Body of pancreas (tissue), 4 donors: ENCODE results near the gene FBXO21. TPM values are rescaled to one million over a fixed set of nuclear protein-coding genes. Genes with fewer than 3 reads are reported as not detected.

ENCODE experiments used
- ATAC-seq: fragments of 150-250 bp; one replicate; pipeline ENCODE4 v1.9.1; 2016
- DNase-seq, 4 donors: peaks; one replicate each; pipeline ENCODE4 v3.0.0-alpha.2; 2019
- H3K27ac ChIP-seq, 4 donors: fragments of 200-600 bp; sonication (generic); 1 replicate in 3 of 4; 2 replicates in 1 of 4; pipeline versions ENCODE4 v1.5.1 to v1.6.1; 2016 to 2019; ENCODE audit warnings: mild to moderate bottlenecking in 1 of 4, mixed read lengths in 1 of 4, moderate library complexity in 1 of 4
- H3K27me3 ChIP-seq, 2 donors: fragments of 200-600 bp; sonication (generic); one replicate each; pipeline ENCODE4 v1.6.0; 2016; ENCODE audit warnings: mild to moderate bottlenecking in 1 of 2
- H3K36me3 ChIP-seq, 2 donors: fragments of 200-600 bp; sonication (generic); replicated peaks in 1 of 2; 2 replicates each; pipeline ENCODE4 v1.5.1; 2016; ENCODE audit warnings: low read depth in 2 of 2; ENCODE audit not compliant: insufficient read depth in 1 of 2
- H3K4me1 ChIP-seq: fragments of 200-600 bp; sonication (generic); one replicate; pipeline ENCODE4 v1.6.0; 2016
- H3K4me3 ChIP-seq, 2 donors: fragments of 200-600 bp; sonication (generic); 1 replicate in 1 of 2; 2 replicates in 1 of 2; pipeline ENCODE4 v1.5.1; 2016 to 2019
- H3K9me3 ChIP-seq, 3 donors: fragments of 200-600 bp; sonication (generic); 1 replicate in 2 of 3; 2 replicates in 1 of 3; pipeline ENCODE4 v1.5.1; 2016
- POLR2A ChIP-seq, 3 donors: fragments of 450-650 bp; IDR thresholded peaks; one replicate each; pipeline ENCODE4 v1.6.1; 2016; ENCODE audit warnings: antibody characterized with exemption in 3 of 3, mild to moderate bottlenecking in 2 of 3
- WGBS, 2 donors: methylation state at CpG; one replicate each; pipeline ENCODE4 v1.1.5; 2017; 5-methylcytosine and 5-hydroxymethylcytosine counted together
- intact Hi-C: fragments of 100-400 bp; cut with DNase I; formaldehyde crosslinking; loops from one replicate; pipeline ENCODE4 v1.15.1; 2023
- total RNA-seq, 2 donors: library from RNA; depleted of rRNA; stranded (reverse); fragments of >200 nt; gene quantifications; one replicate each; pipeline ENCODE4 v1.1.0, GENCODE V29; 2016
- TF ChIP-seq, protein P1 (sequence below), 7 experiments: fragments of 450-650 bp in 4 of 7; fragments of 200-600 bp in 3 of 7; sonication (generic) in 3 of 7; IDR thresholded peaks; one replicate each; pipeline ENCODE4 v1.5.1; 2016 to 2019; ENCODE audit warnings: antibody characterized with exemption in 7 of 7

Gene FBXO21
- total RNA-seq, 2 donors from 2014 or later, result 43.6 to 76.5 TPM

GRCh38 chr12:117178745-117179144, 11.5 kb downstream of the FBXO21 start:
- Histone ChIP-seq H3K4me1 (no peaks in the 10 kb centered on the region), H3K27ac (no peak overlapping the region), H3K36me3 (peaks cover 0 to 19% of the 10 kb centered on the region in 2 donors), H3K27me3 (no peaks in the 10 kb centered on the region), H3K4me3 (no peak overlapping the region), H3K9me3 (no peaks in the 10 kb centered on the region)
- 86 to 92% methylated on average over 2 of the region's 2 CpGs for WGBS, 2 donors
- intact Hi-C loops, result no loop called here
- no peak for DNase-seq
- ATAC-seq, result no peak
- TF ChIP-seq, protein P1, sequence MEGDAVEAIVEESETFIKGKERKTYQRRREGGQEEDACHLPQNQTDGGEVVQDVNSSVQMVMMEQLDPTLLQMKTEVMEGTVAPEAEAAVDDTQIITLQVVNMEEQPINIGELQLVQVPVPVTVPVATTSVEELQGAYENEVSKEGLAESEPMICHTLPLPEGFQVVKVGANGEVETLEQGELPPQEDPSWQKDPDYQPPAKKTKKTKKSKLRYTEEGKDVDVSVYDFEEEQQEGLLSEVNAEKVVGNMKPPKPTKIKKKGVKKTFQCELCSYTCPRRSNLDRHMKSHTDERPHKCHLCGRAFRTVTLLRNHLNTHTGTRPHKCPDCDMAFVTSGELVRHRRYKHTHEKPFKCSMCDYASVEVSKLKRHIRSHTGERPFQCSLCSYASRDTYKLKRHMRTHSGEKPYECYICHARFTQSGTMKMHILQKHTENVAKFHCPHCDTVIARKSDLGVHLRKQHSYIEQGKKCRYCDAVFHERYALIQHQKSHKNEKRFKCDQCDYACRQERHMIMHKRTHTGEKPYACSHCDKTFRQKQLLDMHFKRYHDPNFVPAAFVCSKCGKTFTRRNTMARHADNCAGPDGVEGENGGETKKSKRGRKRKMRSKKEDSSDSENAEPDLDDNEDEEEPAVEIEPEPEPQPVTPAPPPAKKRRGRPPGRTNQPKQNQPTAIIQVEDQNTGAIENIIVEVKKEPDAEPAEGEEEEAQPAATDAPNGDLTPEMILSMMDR (IDR thresholded peaks at IDR 0.05), result no peak
- TF ChIP-seq POLR2A (IDR thresholded peaks at IDR 0.05), result no peak

GRCh38 chr12:117178301-117178700, 12.0 kb downstream of the FBXO21 start:
- intact Hi-C loops, result no loop called here
- no peak for TF ChIP-seq POLR2A (IDR thresholded peaks at IDR 0.05)
- TF ChIP-seq, protein P1 (IDR thresholded peaks at IDR 0.05), result no peak
- WGBS, 2 donors, result 87 to 96% methylated on average over 10 of the region's 10 CpGs
- Histone ChIP-seq H3K4me3 (no peak overlapping the region), H3K9me3 (no peaks in the 10 kb centered on the region), H3K4me1 (no peaks in the 10 kb centered on the region), H3K27me3 (no peaks in the 10 kb centered on the region), H3K36me3 (peaks cover 0 to 19% of the 10 kb centered on the region in 2 donors), H3K27ac (no peak overlapping the region)
- ATAC-seq (no peak), DNase-seq (no peak)

DNA sequence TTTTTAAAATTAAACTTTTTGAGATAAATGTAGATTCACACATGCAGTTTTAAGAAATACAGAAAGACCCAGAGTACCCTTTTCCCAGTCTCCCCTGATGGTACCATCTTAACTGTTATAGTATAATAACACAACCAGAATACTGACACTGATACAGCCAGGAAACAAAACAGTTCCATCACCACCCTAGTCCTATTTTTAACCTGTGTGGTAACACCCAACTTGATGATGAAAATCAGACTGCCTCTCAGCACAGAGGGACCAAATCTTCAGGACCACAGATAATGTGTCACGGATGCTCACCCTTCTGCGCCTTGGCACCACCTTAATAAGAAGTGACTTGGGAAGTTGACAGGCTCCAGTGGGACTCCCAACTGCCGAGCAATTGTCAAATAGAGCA, 18.1 kb downstream of the FBXO21 start:
- ATAC-seq (no peak), DNase-seq (no peak)
- Histone ChIP-seq H3K36me3 (peaks cover 0 to 19% of the 10 kb centered on the region in 2 donors), H3K27me3 (no peaks in the 10 kb centered on the region), H3K4me3 (no peak overlapping the region), H3K27ac (peak overlapping the region in 2 of 4 donors; percentile 44 to 51), H3K9me3 (no peaks in the 10 kb centered on the region), H3K4me1 (peaks cover 6% of the 10 kb centered on the region)
- no peak for TF ChIP-seq POLR2A (IDR thresholded peaks at IDR 0.05)
- TF ChIP-seq, protein P1 (IDR thresholded peaks at IDR 0.05), result no peak
- intact Hi-C loops, result no loop called here
- WGBS, 2 donors, result 96% methylated on average over 3 of the region's 3 CpGs

GRCh38 chr12:117171499-117172162, 18.6 kb downstream of the FBXO21 start:
- peak; percentile 58 for ATAC-seq
- H3K27ac ChIP-seq, result peak overlapping the region in 2 of 4 donors; percentile 44 to 51
- 69 to 75% methylated on average over 2 of the region's 2 CpGs for WGBS, 2 donors

More at GRCh38 chr12:117171499-117172162, 18.6 kb downstream of the FBXO21 start:
- DNase-seq, result no peak
- Histone ChIP-seq H3K9me3 (no peaks in the 10 kb centered on the region), H3K36me3 (peaks cover 0 to 22% of the 10 kb centered on the region in 2 donors), H3K27me3 (no peaks in the 10 kb centered on the region), H3K4me3 (no peak overlapping the region), H3K4me1 (peaks cover 6% of the 10 kb centered on the region)
- intact Hi-C loops, result no loop called here
- no peak for TF ChIP-seq POLR2A (IDR thresholded peaks at IDR 0.05)
- TF ChIP-seq, protein P1 (IDR thresholded peaks at IDR 0.05), result no peak
